GM12878 (cell line): ENCODE measurements around the gene NID1. TPM values are rescaled to one million over a fixed set of nuclear protein-coding genes. Genes with fewer than 3 reads are reported as not detected.

Experiments
- ATAC-seq: fragments of 200-7000 bp; cut with Tn5 transposase; 3 replicates; pipeline ENCODE4 v1.9.1; 2020; ENCODE audit warnings: mild to moderate bottlenecking, moderate library complexity
- BruUV-seq: library from RNA; stranded (reverse); fragments of 400-500 nt; replicated peaks from 2 replicates; lab custom pipeline; 2021; lab: Mats Ljungman, UMichigan
- CTCF ChIA-PET: fragments of 300-600 bp; sonication (Branson Sonifier 250); formaldehyde crosslinking; extraction: SDS; loops from one replicate; lab custom pipeline; 2021; ENCODE audit warnings: inconsistent platforms; lab: Yijun Ruan, JAX
- POLR2A ChIA-PET: fragments of 350-600 bp; formaldehyde crosslinking; extraction: SDS; loops from one replicate; lab custom pipeline; 2021; ENCODE audit warnings: inconsistent platforms; lab: Charles Lee
- RAD21 ChIA-PET: fragments of 300-600 bp; sonication (Branson Sonifier 250); formaldehyde crosslinking; loops from one replicate; lab custom pipeline; 2023; ENCODE audit warnings: antibody characterized with exemption; ENCODE audit not compliant: unreplicated experiment; lab: Charles Lee
- SMC1A ChIA-PET: fragments of 300-600 bp; sonication (Branson Sonifier 250); formaldehyde crosslinking; loops from one replicate; lab custom pipeline; 2023; ENCODE audit not compliant: unreplicated experiment, uncharacterized antibody; lab: Charles Lee
- DNase-seq: peaks from one replicate; pipeline ENCODE4 v3.0.0-alpha.2; 2011; ENCODE audit warnings: low read depth, low spot score
- FAIRE-seq: peaks from 3 replicates; lab custom pipeline; 2011; peaks lifted over from hg19 to GRCh38; lab: Jason Lieb, UNC
- H2AFZ ChIP-seq: 2 replicates; pipeline ENCODE4 v1.6.0; 2011; ENCODE audit warnings: low read depth, low read length, control low read depth; ENCODE audit not compliant: control insufficient read depth
- H3K27ac ChIP-seq: 2 replicates; pipeline ENCODE4 v1.5.1; 2011; ENCODE audit warnings: control low read depth; ENCODE audit not compliant: control insufficient read depth, insufficient read depth
- H3K27me3 ChIP-seq, 2 experiments: replicated peaks in 1 of 2; 2 replicates each; pipeline versions ENCODE4 v1.6.0 to v1.6.1; 2011; ENCODE audit warnings: low read length in 1 of 2; ENCODE audit not compliant: control insufficient read depth in 2 of 2, insufficient read depth in 2 of 2
- H3K36me3 ChIP-seq, 2 experiments: 2 replicates each; pipeline ENCODE4 v1.5.1; 2011; ENCODE audit warnings: low read length in 1 of 2; ENCODE audit not compliant: control insufficient read depth in 2 of 2, insufficient read depth in 2 of 2
- H3K4me1 ChIP-seq: 2 replicates; pipeline ENCODE4 v1.6.1; 2011; ENCODE audit warnings: mild to moderate bottlenecking, low read length, moderate library complexity, mixed read lengths; ENCODE audit not compliant: control insufficient read depth, insufficient read depth
- H3K4me2 ChIP-seq: 2 replicates; pipeline ENCODE4 v1.6.0; 2011; ENCODE audit warnings: control low read depth; ENCODE audit not compliant: control insufficient read depth, insufficient read depth
- H3K4me3 ChIP-seq: fragments of 200-600 bp; sonication (generic); 2 replicates; pipeline ENCODE4 v1.5.1; 2016
- H3K79me2 ChIP-seq: 2 replicates; pipeline ENCODE4 v1.6.0; 2011; ENCODE audit warnings: low read length; ENCODE audit not compliant: control insufficient read depth, insufficient read depth
- H3K9ac ChIP-seq: 2 replicates; pipeline ENCODE4 v1.8.0; 2011; ENCODE audit warnings: low read length, control low read depth, mixed read lengths; ENCODE audit not compliant: control insufficient read depth, insufficient read depth
- H3K9me3 ChIP-seq: replicated peaks from 3 replicates; pipeline ENCODE4 v1.5.1; 2011; ENCODE audit warnings: mild to moderate bottlenecking, low read length; ENCODE audit not compliant: control insufficient read depth, insufficient read depth
- H4K20me1 ChIP-seq: 2 replicates; pipeline ENCODE4 v1.6.0; 2011; ENCODE audit not compliant: control insufficient read depth, insufficient read depth
- BMI1 ChIP-seq: fragments of 450-650 bp; IDR thresholded peaks from 2 replicates; pipeline ENCODE4 v1.6.1; 2016; ENCODE audit warnings: mild to moderate bottlenecking, moderate library complexity, borderline replicate concordance
- CHD2 ChIP-seq: IDR thresholded peaks from 2 replicates; pipeline ENCODE4 v1.6.1; 2011; ENCODE audit warnings: low read depth, low read length, improper control_type of control experiment, borderline replicate concordance
- CREM ChIP-seq: IDR thresholded peaks from 2 replicates; pipeline ENCODE4 v1.6.1; 2014; ENCODE audit warnings: antibody characterized with exemption, low read depth
- CTCF ChIP-seq, 3 experiments: IDR thresholded peaks in 2 of 3; conservative IDR thresholded peaks in 1 of 3; 2 replicates each; pipeline ENCODE4 v1.5.1; 2011; ENCODE audit warnings: low read depth in 3 of 3, low read length in 3 of 3, mild to moderate bottlenecking in 3 of 3, control low read depth in 2 of 3, moderate library complexity in 2 of 3, inconsistent platforms in 1 of 3, mixed read lengths in 1 of 3; ENCODE audit not compliant: control insufficient read depth in 2 of 3, insufficient read depth in 1 of 3; ENCODE audit errors: extremely low read depth in 1 of 3
- HDAC6 ChIP-seq: fragments of 200-600 bp; sonication (generic); IDR thresholded peaks from one replicate; pipeline ENCODE4 v1.8.0; 2017; ENCODE audit warnings: antibody characterized with exemption; ENCODE audit not compliant: unreplicated experiment
- KAT2A ChIP-seq: conservative IDR thresholded peaks from 2 replicates; pipeline ENCODE4 v1.6.1; 2011; ENCODE audit warnings: low read depth, low read length; ENCODE audit not compliant: control insufficient read depth
- KDM1A ChIP-seq: fragments of 200-600 bp; sonication (generic); IDR thresholded peaks from 2 replicates; pipeline ENCODE4 v1.6.1; 2016; ENCODE audit warnings: borderline replicate concordance
- MXI1 ChIP-seq: fragments of 150-350 bp; IDR thresholded peaks from 2 replicates; pipeline ENCODE4 v1.6.1; 2011; ENCODE audit warnings: low read depth, mild to moderate bottlenecking, inconsistent platforms, low read length, improper control_type of control experiment
- POU2F2 ChIP-seq: IDR thresholded peaks from 3 replicates; pipeline ENCODE4 v1.6.1; 2011; ENCODE audit warnings: low read depth, mild to moderate bottlenecking, low read length, borderline replicate concordance
- SMARCA5 ChIP-seq: fragments of 450-650 bp; IDR thresholded peaks from 2 replicates; pipeline ENCODE4 v1.6.1; 2017; ENCODE audit warnings: mild to moderate bottlenecking
- ZBTB11 ChIP-seq: fragments of 450-650 bp; formaldehyde crosslinking; IDR thresholded peaks from 2 replicates; pipeline ENCODE4 v1.5.0; 2022; ENCODE audit warnings: mild to moderate bottlenecking, missing genetic modification characterization
- WGBS: methylation state at CpG from one replicate; pipeline ENCODE4 v1.1.6; 2016; ENCODE audit warnings: low lambda C conversion rate; ENCODE audit not compliant: insufficient replicate concordance, insufficient coverage; ENCODE audit errors: missing lambda C conversion rate; 5-methylcytosine and 5-hydroxymethylcytosine counted together
- in situ Hi-C: fragments of 300-500 bp; cut with MboI; formaldehyde crosslinking; loops from 9 replicates; pipeline ENCODE4 v1.14.3; 2018; ENCODE audit warnings: mixed read lengths
- intact Hi-C: fragments of 100-400 bp; cut with micrococcal nuclease; formaldehyde crosslinking; loops from one replicate; pipeline ENCODE4 v1.14.2; 2022; ENCODE audit not compliant: unreplicated experiment
- polyA plus RNA-seq, 11 experiments: library from polyadenylated mRNA; depleted of rRNA in 4 of 11; unstranded in 6 of 11; stranded (reverse) in 5 of 11; fragments of >200 nt; fragmentation: Nextera tagmentation in 4 of 11; fragmentation: Illumina TruSeq in 1 of 11; extraction: Ambion mirVana in 4 of 11; extraction: Trizol in 1 of 11; gene quantifications; 1 replicate in 1 of 11; 2 replicates in 10 of 11; pipeline versions ENCODE4 v1.2.1 to v1.2.3, GENCODE V29; 2011 to 2016; ENCODE audit warnings: inconsistent platforms in 2 of 11, missing spikeins in 2 of 11, low read depth in 1 of 11
- total RNA-seq, 4 experiments: library from RNA; depleted of rRNA in 3 of 4; stranded (reverse); fragments of >200 nt in 3 of 4; fragmentation: Illumina TruSeq in 1 of 4; extraction: Trizol in 1 of 4; gene quantifications; 2 replicates each; pipeline versions ENCODE4 v1.2.1 to v1.2.3, GENCODE V29; 2013 to 2021

Gene NID1
- total and polyA plus RNA-seq, 10 of the 15 experiments (the other 5 are each of a cell fraction or from before 2014, with no cell fraction given) = 4.2 to 25.7 (median 11.3) TPM

GRCh38 chr1:236112332-236112627, 47.4 kb upstream of the NID1 start:
- intact Hi-C loops = no loop called here
- no TSS peak for BruUV-seq
- ChIA-PET SMC1A (interaction anchor here (0.7 to 3.2 kb wide), 8 partner anchors 9 to 268 kb away, joined by 3 to 18 read pairs (median 3); no protein-coding TSS in a partner anchor), POLR2A (no interaction called here), CTCF (interaction anchor here (0.7 to 3.4 kb wide), 18 partner anchors 8 to 378 kb away, joined by 3 to 16 read pairs (median 4); no protein-coding TSS in a partner anchor), RAD21 (interaction anchor here (0.6 to 2.6 kb wide), 6 partner anchors 9 to 1940 kb away, joined by 3 to 5 read pairs (median 4); no protein-coding TSS in a partner anchor)
- no peaks in the 10 kb centered on the region for H3K27me3 ChIP-seq
- WGBS = 83% methylated on average over 6 of the region's 6 CpGs
- H4K20me1 ChIP-seq = no peaks in the 10 kb centered on the region
- H3K9ac ChIP-seq = no peak overlapping the region
- no peak overlapping the region for H3K27ac ChIP-seq
- no peaks in the 10 kb centered on the region for H3K36me3 ChIP-seq
- no peak for FAIRE-seq
- H3K4me3 ChIP-seq = no peak overlapping the region
- H3K4me1 ChIP-seq = no peaks in the 10 kb centered on the region
- no peak overlapping the region for H2AFZ ChIP-seq
- in situ Hi-C loops = loop anchor here (5.0 to 25.0 kb wide), 3 partner anchors 175 to 1025 kb away; partner anchors contain the start of gene ERO1B
- no peaks in the 10 kb centered on the region for H3K9me3 ChIP-seq
- TF ChIP-seq SMARCA5 = no peak
- no peak for TF ChIP-seq KAT2A
- TF ChIP-seq CREM = no peak
- TF ChIP-seq BMI1 = no peak
- no peak for TF ChIP-seq MXI1
- no peak for TF ChIP-seq KDM1A
- TF ChIP-seq CHD2 = no peak
- no peak for TF ChIP-seq HDAC6
- TF ChIP-seq POU2F2 = no peak
- TF ChIP-seq ZBTB11 (CRISPR knock-in tag) = no peak
- no peak for TF ChIP-seq CTCF (IDR thresholded peaks at IDR 0.05 in 2 of 3, conservative IDR thresholded peaks at IDR 0.05 in 1 of 3; ENCODE audit: control insufficient read depth in 2 of 3, extremely low read depth in 1 of 3, insufficient read depth in 1 of 3, low read depth in 3 of 3, low read length in 3 of 3)
- H3K79me2 ChIP-seq = no peaks in the 10 kb centered on the region
- DNase-seq = no peak
- ATAC-seq = no peak
- no peak overlapping the region for H3K4me2 ChIP-seq
